IMR-90 (cell line): ENCODE data around the gene L1CAM. TPM values are rescaled to one million over a fixed set of nuclear protein-coding genes. Genes with fewer than 3 reads are reported as not detected.

ENCODE experiments used
- ATAC-seq: fragments of 200-7000 bp; cut with Tn5 transposase; 2 replicates; pipeline ENCODE4 v1.9.1; 2020; ENCODE audit warnings: low read depth, mild to moderate bottlenecking, moderate library complexity
- BruUV-seq: library from RNA; stranded (reverse); fragments of 400-500 nt; replicated peaks from 2 replicates; lab custom pipeline; 2021; lab: Mats Ljungman, UMichigan
- CTCF ChIA-PET: fragments of 300-600 bp; formaldehyde crosslinking; extraction: SDS; loops from one replicate; lab custom pipeline; 2021; ENCODE audit warnings: antibody characterized with exemption; lab: Yijun Ruan, JAX
- POLR2A ChIA-PET: fragments of 300-600 bp; sonication (Branson Sonifier 250); formaldehyde crosslinking; loops from one replicate; lab custom pipeline; 2022; ENCODE audit warnings: antibody characterized with exemption; ENCODE audit not compliant: unreplicated experiment; lab: Charles Lee
- DNase-seq: peaks from one replicate; pipeline ENCODE4 v3.0.0; 2013
- H2AFZ ChIP-seq: replicated peaks from 2 replicates; pipeline ENCODE3; 2013; ENCODE audit warnings: low read length, mild to moderate bottlenecking; ENCODE audit not compliant: poor library complexity
- H2AK5ac ChIP-seq: 2 replicates; pipeline ENCODE4 v1.6.1; 2013; ENCODE audit warnings: low read depth, low read length, inconsistent platforms
- H2AK9ac ChIP-seq: replicated peaks from 2 replicates; pipeline ENCODE3; 2013; ENCODE audit warnings: mild to moderate bottlenecking, low read depth, low read length, moderate library complexity; ENCODE audit not compliant: poor library complexity
- H2BK120ac ChIP-seq: 2 replicates; pipeline ENCODE4 v1.6.1; 2013; ENCODE audit warnings: low read depth, low read length, inconsistent platforms
- H2BK15ac ChIP-seq: 3 replicates; pipeline ENCODE4 v1.6.1; 2013; ENCODE audit warnings: low read depth, low read length, inconsistent platforms
- H2BK20ac ChIP-seq: 2 replicates; pipeline ENCODE4 v1.6.1; 2013; ENCODE audit warnings: low read depth, mild to moderate bottlenecking, inconsistent platforms, low read length, moderate library complexity
- H2BK5ac ChIP-seq: 2 replicates; pipeline ENCODE4 v1.6.1; 2013; ENCODE audit warnings: mild to moderate bottlenecking, low read depth, low read length, inconsistent platforms; ENCODE audit not compliant: poor library complexity, severe bottlenecking
- H3K14ac ChIP-seq: replicated peaks from 2 replicates; pipeline ENCODE4 v1.6.1; 2013; ENCODE audit warnings: low read depth, low read length, inconsistent platforms
- H3K18ac ChIP-seq: 2 replicates; pipeline ENCODE4 v1.6.1; 2013; ENCODE audit warnings: low read depth, low read length, control low read depth
- H3K23ac ChIP-seq: 2 replicates; pipeline ENCODE4 v1.6.1; 2013; ENCODE audit warnings: low read depth, low read length, inconsistent platforms
- H3K27ac ChIP-seq: 2 replicates; pipeline ENCODE4 v1.5.1; 2013; ENCODE audit warnings: mild to moderate bottlenecking, control low read depth, low read length; ENCODE audit not compliant: insufficient read depth
- H3K27me3 ChIP-seq: 2 replicates; pipeline ENCODE4 v1.6.1; 2013; ENCODE audit warnings: low read length; ENCODE audit not compliant: control insufficient read depth, insufficient read depth
- H3K36me3 ChIP-seq: 2 replicates; pipeline ENCODE4 v1.6.1; 2013; ENCODE audit warnings: low read length, mixed read lengths; ENCODE audit not compliant: control insufficient read depth, insufficient read depth
- H3K4ac ChIP-seq: 2 replicates; pipeline ENCODE4 v1.6.1; 2013; ENCODE audit warnings: low read depth, low read length, inconsistent platforms
- H3K4me1 ChIP-seq: 2 replicates; pipeline ENCODE4 v1.6.1; 2013; ENCODE audit warnings: low read length, mixed read lengths; ENCODE audit not compliant: control insufficient read depth, insufficient read depth
- H3K4me2 ChIP-seq: 2 replicates; pipeline ENCODE4 v1.6.1; 2013; ENCODE audit warnings: low read depth, mild to moderate bottlenecking, control low read depth, low read length, moderate library complexity
- H3K4me3 ChIP-seq: 2 replicates; pipeline ENCODE4 v1.5.1; 2013; ENCODE audit warnings: low read depth, mild to moderate bottlenecking, control low read depth, low read length, moderate library complexity; ENCODE audit not compliant: insufficient read depth
- H3K56ac ChIP-seq: 2 replicates; pipeline ENCODE4 v1.6.1; 2013; ENCODE audit warnings: low read length, inconsistent platforms; ENCODE audit not compliant: insufficient read depth; ENCODE audit errors: extremely low read depth
- H3K79me1 ChIP-seq, 2 experiments: 2 replicates each; pipeline ENCODE4 v1.6.1; 2013; ENCODE audit warnings: low read length in 2 of 2, inconsistent platforms in 1 of 2, low read depth in 1 of 2
- H3K9ac ChIP-seq: 2 replicates; pipeline ENCODE4 v1.6.1; 2013; ENCODE audit warnings: low read depth, low read length, control low read depth
- H3K9me1 ChIP-seq: 2 replicates; pipeline ENCODE4 v1.6.1; 2013; ENCODE audit warnings: low read length, inconsistent platforms; ENCODE audit not compliant: insufficient read depth
- H3K9me3 ChIP-seq: 2 replicates; pipeline ENCODE4 v1.6.1; 2013; ENCODE audit warnings: low read length; ENCODE audit not compliant: control insufficient read depth, insufficient read depth
- H4K20me1 ChIP-seq: 2 replicates; pipeline ENCODE4 v1.6.1; 2013; ENCODE audit warnings: low read length, inconsistent platforms; ENCODE audit not compliant: insufficient read depth
- H4K5ac ChIP-seq: 2 replicates; pipeline ENCODE4 v1.6.1; 2013; ENCODE audit warnings: mild to moderate bottlenecking, low read depth, low read length, control low read depth
- H4K8ac ChIP-seq, 2 experiments: 2 replicates each; pipeline ENCODE4 v1.6.1; 2013; ENCODE audit warnings: low read depth in 2 of 2, low read length in 2 of 2, control low read depth in 1 of 2, inconsistent platforms in 1 of 2
- H4K91ac ChIP-seq: 2 replicates; pipeline ENCODE4 v1.6.1; 2013; ENCODE audit warnings: low read depth, low read length, inconsistent platforms; ENCODE audit not compliant: insufficient read depth
- BHLHE40 ChIP-seq: fragments of 150-350 bp; IDR thresholded peaks from 2 replicates; pipeline ENCODE4 v1.6.1; 2016; ENCODE audit warnings: mild to moderate bottlenecking, low read depth, low read length
- CEBPB ChIP-seq: IDR thresholded peaks from 2 replicates; pipeline ENCODE4 v1.6.1; 2012; ENCODE audit warnings: low read depth, low read length, improper control_type of control experiment
- CHD1 ChIP-seq: IDR thresholded peaks from 2 replicates; pipeline ENCODE4 v1.6.1; 2012; ENCODE audit warnings: low read depth, low read length, improper control_type of control experiment
- MAFK ChIP-seq: IDR thresholded peaks from 2 replicates; pipeline ENCODE4 v1.6.1; 2012; ENCODE audit warnings: low read depth, low read length, improper control_type of control experiment
- MXI1 ChIP-seq: IDR thresholded peaks from 2 replicates; pipeline ENCODE4 v1.6.1; 2012; ENCODE audit warnings: low read depth, mild to moderate bottlenecking, low read length, moderate library complexity, borderline replicate concordance
- NFE2L2 ChIP-seq: fragments of 150-350 bp; IDR thresholded peaks from 2 replicates; pipeline ENCODE4 v1.6.1; 2016; ENCODE audit warnings: low read depth, mild to moderate bottlenecking, low read length
- RFX5 ChIP-seq: IDR thresholded peaks from 2 replicates; pipeline ENCODE4 v1.8.0; 2012; ENCODE audit warnings: low read depth, mild to moderate bottlenecking, low read length, moderate library complexity
- WGBS, 2 experiments: methylation state at CpG; one replicate each; pipeline versions ENCODE4 v1.1.5 to v1.1.7; 2013; ENCODE audit warnings: missing lambda C conversion rate in 2 of 2; ENCODE audit not compliant: insufficient read length in 1 of 2; ENCODE audit errors: extremely low coverage in 2 of 2; 5-methylcytosine and 5-hydroxymethylcytosine counted together
- dilution Hi-C: fragments of 300-500 bp; cut with HindIII; formaldehyde crosslinking; loops from one replicate; pipeline ENCODE4 v1.14.3; 2018; ENCODE audit warnings: low sequenced_read_pairs; ENCODE audit not compliant: unreplicated experiment
- in situ Hi-C: fragments of 300-500 bp; cut with MboI; formaldehyde crosslinking; loops from 3 replicates; pipeline ENCODE4 v1.14.3; 2019; ENCODE audit warnings: low sequenced_read_pairs, inconsistent platforms, mixed read lengths
- intact Hi-C: fragments of 100-400 bp; cut with micrococcal nuclease; formaldehyde crosslinking; loops from 2 replicates; pipeline ENCODE4 v1.10.0; 2022
- polyA plus RNA-seq, 3 experiments: library from polyadenylated mRNA; depleted of rRNA; stranded (reverse); fragments of >200 nt; gene quantifications; 2 replicates each; pipeline ENCODE4 v1.2.3, GENCODE V29; 2012; ENCODE audit warnings: low replicate concordance in 1 of 3
- total RNA-seq: library from RNA; depleted of rRNA; stranded (reverse); fragments of >200 nt; gene quantifications from 2 replicates; pipeline ENCODE4 v1.2.3, GENCODE V29; 2012
- TF ChIP-seq, protein P1 (sequence below): fragments of 150-350 bp; IDR thresholded peaks from 2 replicates; pipeline ENCODE4 v1.6.1; 2017; ENCODE audit warnings: mild to moderate bottlenecking, antibody characterized with exemption, low read length, low read depth
- TF ChIP-seq, protein P2 (sequence below): fragments of 150-350 bp; IDR thresholded peaks from 2 replicates; pipeline ENCODE4 v1.6.1; 2016; ENCODE audit warnings: low read depth, mild to moderate bottlenecking, low read length, moderate library complexity, borderline replicate concordance
- TF ChIP-seq, protein P3 (sequence below): conservative IDR thresholded peaks from 2 replicates; pipeline ENCODE4 v1.5.1; 2012; ENCODE audit warnings: mild to moderate bottlenecking, low read depth, low read length, improper control_type of control experiment

L1CAM gene
- total and polyA plus RNA-seq, 2 of the 4 experiments (the other 2 are of a cell fraction), result 0.36 to 1.9 TPM

DNA sequence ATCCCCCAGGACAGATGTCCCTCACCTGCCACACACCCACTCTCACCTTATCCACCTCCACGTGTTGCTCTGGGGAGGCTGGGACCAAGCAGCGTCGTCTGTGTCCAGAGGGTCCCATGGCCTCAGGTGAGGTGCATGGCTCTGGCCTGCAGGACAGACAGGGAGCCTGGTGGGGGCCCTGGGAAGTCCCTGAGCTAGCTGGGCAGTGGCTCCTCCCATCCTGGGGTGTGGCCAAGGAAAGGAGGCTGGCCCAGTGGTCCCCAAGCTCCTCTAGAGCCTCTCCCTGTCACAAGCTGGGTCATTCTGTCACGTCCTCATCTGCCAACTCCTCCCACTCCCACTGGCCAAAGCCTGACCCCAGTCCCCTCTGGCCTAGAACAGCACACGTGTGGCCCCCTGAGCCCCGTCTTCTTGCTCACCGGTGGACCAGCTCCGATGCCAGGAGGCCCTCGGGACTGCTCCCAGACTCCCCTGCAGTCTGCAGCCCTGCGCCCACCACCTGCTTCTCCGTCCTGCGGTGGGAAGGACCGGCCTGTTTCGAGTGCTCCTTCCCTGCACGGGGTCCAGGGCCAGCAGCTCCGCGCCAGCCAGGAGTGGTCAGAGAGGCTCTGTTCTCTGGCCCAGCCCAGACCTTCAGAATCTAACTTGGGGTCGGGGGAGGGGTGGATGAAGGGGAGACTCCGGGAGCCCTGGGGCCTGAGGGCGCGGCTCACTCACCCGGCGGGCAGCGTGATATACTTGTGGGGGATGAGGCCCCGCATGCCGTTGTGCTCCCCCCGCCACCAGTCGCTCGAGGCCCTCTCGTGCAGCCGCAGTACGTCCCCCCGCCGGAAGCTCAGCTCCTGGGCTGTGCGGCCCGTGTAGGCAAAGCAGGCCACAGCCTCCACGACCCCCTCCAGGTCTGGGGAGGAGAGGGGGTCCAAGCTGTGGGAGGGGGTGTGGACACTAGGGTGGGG is 23.3 kb upstream of the L1CAM start (continued):
- TF ChIP-seq CEBPB (no peak), CHD1 (no peak)

DNA sequence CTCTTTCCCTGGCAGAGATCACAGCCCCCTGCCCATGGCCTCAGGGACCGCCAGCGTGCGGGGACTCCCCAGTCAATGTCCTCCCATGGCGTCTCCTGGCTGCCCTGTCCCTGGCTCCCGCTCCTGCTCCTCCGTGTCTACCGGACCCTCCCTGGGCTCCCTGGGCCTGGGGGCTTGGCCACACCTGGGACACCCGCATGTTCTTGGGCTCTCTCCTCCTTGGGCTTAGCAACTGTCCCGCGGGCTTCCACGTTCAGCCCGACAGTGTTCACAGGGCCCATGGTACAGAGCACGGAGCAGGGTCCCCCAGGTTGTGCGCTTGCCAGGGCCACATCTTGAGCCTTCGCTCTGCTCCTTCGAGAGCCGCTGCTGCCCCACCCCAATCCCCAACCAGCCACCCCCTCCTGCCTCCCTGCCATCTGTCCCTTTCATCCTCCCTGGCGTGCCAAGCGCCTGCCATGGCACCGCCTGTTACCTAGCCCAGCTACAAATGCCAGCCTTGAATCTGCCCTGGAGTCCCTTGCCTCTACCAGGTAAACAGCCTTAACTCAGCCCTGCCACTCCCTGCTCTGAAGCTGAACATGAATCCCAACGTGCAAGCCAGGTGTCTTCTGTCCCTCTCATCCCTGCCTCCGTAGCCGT is 22.4 kb upstream of the L1CAM start:
- in situ Hi-C loops, result loop anchor here (25.0 kb wide), 1 partner anchor 946 kb away; no protein-coding TSS in a partner anchor
- Histone ChIP-seq H4K91ac (no peak overlapping the region), H2BK15ac (no peak overlapping the region), H3K9me3 (no peaks in the 10 kb centered on the region; the same call in 1 of the 2 replicates), H4K5ac (no peak overlapping the region), H3K18ac (no peak overlapping the region), H4K8ac (no peak overlapping the region), H3K14ac (no peak overlapping the region), H2AFZ (no peak overlapping the region), H3K4me2 (no peak overlapping the region), H4K20me1 (no peaks in the 10 kb centered on the region), H3K9ac (no peak overlapping the region), H3K4me1 (no peaks in the 10 kb centered on the region), H3K9me1 (no peaks in the 10 kb centered on the region), H3K79me1 (no peaks in the 10 kb centered on the region), H2BK5ac (no peak overlapping the region), H2BK20ac (no peak overlapping the region), H2AK5ac (no peak overlapping the region), H3K36me3 (no peaks in the 10 kb centered on the region), H3K4me3 (no peak overlapping the region), H3K27me3 (peaks cover 6% of the 10 kb centered on the region), H3K4ac (no peak overlapping the region), H3K27ac (no peak overlapping the region), H3K56ac (no peak overlapping the region), H2AK9ac (no peak overlapping the region), H3K23ac (no peak overlapping the region), H2BK120ac (no peak overlapping the region)
- ChIA-PET CTCF (no interaction called here), POLR2A (no interaction called here)
- dilution Hi-C loops, result no loop called here
- no TSS peak for BruUV-seq
- 79% methylated on average over 10 of the region's 23 CpGs; no CpG with 5 or more reads in 1 of the 2 experiments for whole genome bisulfite sequencing, 2 experiments
- intact Hi-C loops, result no loop called here
- no peak for ATAC-seq
- no peak for DNase-seq
- TF ChIP-seq BHLHE40 (no peak), RFX5 (no peak), MAFK (no peak), NFE2L2 (no peak), MXI1 (no peak), CHD1 (no peak), CEBPB (no peak)
- TF ChIP-seq, protein P1, sequence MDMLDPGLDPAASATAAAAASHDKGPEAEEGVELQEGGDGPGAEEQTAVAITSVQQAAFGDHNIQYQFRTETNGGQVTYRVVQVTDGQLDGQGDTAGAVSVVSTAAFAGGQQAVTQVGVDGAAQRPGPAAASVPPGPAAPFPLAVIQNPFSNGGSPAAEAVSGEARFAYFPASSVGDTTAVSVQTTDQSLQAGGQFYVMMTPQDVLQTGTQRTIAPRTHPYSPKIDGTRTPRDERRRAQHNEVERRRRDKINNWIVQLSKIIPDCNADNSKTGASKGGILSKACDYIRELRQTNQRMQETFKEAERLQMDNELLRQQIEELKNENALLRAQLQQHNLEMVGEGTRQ, result no peak
- TF ChIP-seq, protein P2, sequence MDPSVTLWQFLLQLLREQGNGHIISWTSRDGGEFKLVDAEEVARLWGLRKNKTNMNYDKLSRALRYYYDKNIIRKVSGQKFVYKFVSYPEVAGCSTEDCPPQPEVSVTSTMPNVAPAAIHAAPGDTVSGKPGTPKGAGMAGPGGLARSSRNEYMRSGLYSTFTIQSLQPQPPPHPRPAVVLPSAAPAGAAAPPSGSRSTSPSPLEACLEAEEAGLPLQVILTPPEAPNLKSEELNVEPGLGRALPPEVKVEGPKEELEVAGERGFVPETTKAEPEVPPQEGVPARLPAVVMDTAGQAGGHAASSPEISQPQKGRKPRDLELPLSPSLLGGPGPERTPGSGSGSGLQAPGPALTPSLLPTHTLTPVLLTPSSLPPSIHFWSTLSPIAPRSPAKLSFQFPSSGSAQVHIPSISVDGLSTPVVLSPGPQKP, result no peak
- TF ChIP-seq, protein P3, sequence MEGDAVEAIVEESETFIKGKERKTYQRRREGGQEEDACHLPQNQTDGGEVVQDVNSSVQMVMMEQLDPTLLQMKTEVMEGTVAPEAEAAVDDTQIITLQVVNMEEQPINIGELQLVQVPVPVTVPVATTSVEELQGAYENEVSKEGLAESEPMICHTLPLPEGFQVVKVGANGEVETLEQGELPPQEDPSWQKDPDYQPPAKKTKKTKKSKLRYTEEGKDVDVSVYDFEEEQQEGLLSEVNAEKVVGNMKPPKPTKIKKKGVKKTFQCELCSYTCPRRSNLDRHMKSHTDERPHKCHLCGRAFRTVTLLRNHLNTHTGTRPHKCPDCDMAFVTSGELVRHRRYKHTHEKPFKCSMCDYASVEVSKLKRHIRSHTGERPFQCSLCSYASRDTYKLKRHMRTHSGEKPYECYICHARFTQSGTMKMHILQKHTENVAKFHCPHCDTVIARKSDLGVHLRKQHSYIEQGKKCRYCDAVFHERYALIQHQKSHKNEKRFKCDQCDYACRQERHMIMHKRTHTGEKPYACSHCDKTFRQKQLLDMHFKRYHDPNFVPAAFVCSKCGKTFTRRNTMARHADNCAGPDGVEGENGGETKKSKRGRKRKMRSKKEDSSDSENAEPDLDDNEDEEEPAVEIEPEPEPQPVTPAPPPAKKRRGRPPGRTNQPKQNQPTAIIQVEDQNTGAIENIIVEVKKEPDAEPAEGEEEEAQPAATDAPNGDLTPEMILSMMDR, result no peak
